ENCODE data around the gene ELAPOR2. TPM values are rescaled to one million over a fixed set of nuclear protein-coding genes. Genes with fewer than 3 reads are reported as not detected.
"Not testable (repeated sequence)": the region's sequence is repeated elsewhere in the genome, so short reads cannot be mapped to it uniquely, and the experiment has no call there.

The ELAPOR2 gene
- polyA plus RNA-seq, 3 donors = 6.9 to 10.5 (median 8.9) TPM

GRCh38 chr7:87057210-87057609 lies 2.2 kb downstream of the ELAPOR2 start:
- no peak for DNase-seq (ENCODE audit: extremely low read depth in 1 of 11, low read depth in 9 of 11, low spot score in 4 of 11)

DNA sequence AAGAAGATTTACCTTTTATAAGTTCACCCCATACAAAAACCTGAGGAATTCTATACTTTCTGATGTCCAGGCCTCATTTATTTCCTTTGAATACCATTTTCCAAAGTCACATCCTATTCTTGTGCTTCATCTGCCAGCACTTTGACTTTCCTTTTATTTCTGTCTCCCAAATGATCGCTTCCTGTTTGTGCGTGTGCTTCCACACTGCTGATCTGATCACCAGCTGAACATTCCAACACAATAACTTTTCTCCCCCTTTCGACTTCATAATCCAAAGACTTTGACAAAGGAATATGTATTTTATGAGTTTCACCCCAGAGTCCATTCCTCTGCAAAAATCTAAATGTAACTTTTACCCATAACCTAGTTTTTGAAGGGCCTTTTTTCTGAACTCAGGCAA lies 3.1 kb downstream of the ELAPOR2 start:
- no peak for DNase-seq (ENCODE audit: extremely low read depth in 1 of 11, low read depth in 9 of 11, low spot score in 4 of 11)

DNA sequence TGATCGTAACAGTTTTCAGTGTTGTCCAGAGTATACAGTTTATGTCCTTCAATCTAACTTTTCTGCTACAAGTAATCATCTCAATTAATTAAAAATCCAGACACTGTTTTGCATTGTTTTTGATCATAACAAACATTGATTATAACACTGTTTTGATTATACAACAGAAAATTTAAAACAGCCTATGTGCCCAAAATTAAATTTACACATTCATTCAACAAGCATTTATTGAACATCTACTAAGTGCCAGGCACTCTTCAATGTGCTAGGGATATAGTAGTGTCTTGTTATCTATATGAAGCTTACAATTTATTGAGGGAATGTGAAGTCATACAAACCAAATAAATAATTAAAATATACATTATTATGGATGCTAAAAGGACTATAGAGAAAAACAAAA lies 10.6 kb downstream of the ELAPOR2 start:
- DNase-seq (ENCODE audit: extremely low read depth in 1 of 11, low read depth in 9 of 11, low spot score in 4 of 11) = no peak

GRCh38 chr7:87046456-87046855 lies 13.0 kb downstream of the ELAPOR2 start:
- no peak for DNase-seq (ENCODE audit: extremely low read depth in 1 of 11, low read depth in 9 of 11, low spot score in 4 of 11)

DNA sequence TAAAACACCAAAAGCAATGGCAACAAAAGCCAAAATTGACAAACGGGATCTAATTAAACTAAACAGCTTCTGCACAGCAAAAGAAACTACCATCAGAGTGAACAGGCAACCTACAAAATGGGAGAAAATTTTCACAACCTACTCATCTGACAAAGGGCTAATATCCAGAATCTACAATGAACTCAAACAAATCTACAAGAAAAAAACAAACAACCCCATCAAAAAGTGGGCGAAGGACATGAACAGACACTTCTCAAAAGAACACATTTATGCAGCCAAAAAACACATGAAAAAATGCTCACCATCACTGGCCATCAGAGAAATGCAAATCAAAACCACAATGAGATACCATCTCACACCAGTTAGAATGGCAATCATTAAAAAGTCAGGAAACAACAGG lies 14.7 kb downstream of the ELAPOR2 start:
- DNase-seq (ENCODE audit: extremely low read depth in 1 of 11, low read depth in 9 of 11, low spot score in 4 of 11) = not testable (repeated sequence)

DNA sequence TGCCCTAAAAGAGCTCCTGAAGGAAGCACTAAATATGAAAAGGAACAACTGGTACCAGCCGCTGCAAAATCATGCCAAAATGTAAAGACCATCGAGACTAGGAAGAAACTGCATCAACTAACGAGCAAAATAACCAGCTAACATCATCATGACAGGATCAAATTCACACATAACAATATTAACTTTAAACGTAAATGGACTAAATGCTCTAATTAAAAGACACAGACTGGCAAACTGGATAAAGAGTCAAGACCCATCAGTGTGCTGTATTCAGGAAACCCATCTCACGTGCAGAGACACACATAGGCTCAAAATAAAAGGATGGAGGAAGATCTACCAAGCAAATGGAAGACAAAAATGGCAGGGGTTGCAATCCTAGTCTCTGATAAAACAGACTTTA lies 17.9 kb downstream of the ELAPOR2 start:
- DNase-seq (ENCODE audit: extremely low read depth in 1 of 11, low read depth in 9 of 11, low spot score in 4 of 11) = not testable (repeated sequence)

GRCh38 chr7:87039691-87040299 lies 19.7 kb downstream of the ELAPOR2 start:
- not testable (repeated sequence) for DNase-seq (ENCODE audit: extremely low read depth in 1 of 11, low read depth in 9 of 11, low spot score in 4 of 11)

DNA sequence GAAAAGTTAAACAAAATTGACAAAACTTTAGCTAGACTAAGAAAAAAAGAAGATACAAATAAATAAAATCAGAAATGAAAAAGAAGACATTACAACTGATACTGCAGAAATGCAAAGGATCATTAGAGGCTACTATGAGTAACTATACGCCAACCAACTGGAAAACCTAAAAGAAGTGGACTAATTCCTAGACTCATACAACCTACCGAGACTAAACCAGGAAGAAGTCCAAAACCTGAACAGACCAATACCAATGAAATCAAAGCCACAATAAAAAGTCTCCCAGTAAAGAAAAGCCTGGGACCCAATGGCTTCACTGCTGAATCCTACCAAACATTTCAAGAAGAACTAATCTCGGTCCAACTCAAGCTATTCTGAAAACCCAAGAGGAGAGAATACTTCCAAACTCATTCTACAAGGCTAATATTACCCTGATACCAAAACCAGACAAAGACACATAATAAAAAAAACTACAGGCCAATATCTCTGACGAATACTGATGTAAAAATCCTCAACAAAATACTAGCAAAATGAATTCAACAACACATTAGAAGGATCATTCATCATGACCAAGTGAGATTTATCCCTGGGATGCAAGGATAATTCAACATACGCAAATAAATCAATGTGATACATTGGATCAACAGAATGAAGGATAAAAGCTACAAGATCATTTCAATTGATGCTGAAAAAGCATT lies 20.3 kb downstream of the ELAPOR2 start:
- no peak for DNase-seq (ENCODE audit: extremely low read depth in 1 of 11, low read depth in 9 of 11, low spot score in 4 of 11)

GRCh38 chr7:87036985-87037384 lies 22.5 kb downstream of the ELAPOR2 start:
- no peak for DNase-seq (ENCODE audit: extremely low read depth in 1 of 11, low read depth in 9 of 11, low spot score in 4 of 11)

GRCh38 chr7:87032604-87033339 lies 26.7 kb downstream of the ELAPOR2 start:
- no peak for DNase-seq (ENCODE audit: extremely low read depth in 1 of 11, low read depth in 9 of 11, low spot score in 4 of 11)

GRCh38 chr7:87029078-87029477 lies 30.4 kb downstream of the ELAPOR2 start:
- no peak for DNase-seq (ENCODE audit: extremely low read depth in 1 of 11, low read depth in 9 of 11, low spot score in 4 of 11)

- no peak for DNase-seq (ENCODE audit: extremely low read depth in 1 of 11, low read depth in 9 of 11, low spot score in 4 of 11)
Observed at GRCh38 chr7:87028636-87029035, 30.8 kb downstream of the ELAPOR2 start.

DNA sequence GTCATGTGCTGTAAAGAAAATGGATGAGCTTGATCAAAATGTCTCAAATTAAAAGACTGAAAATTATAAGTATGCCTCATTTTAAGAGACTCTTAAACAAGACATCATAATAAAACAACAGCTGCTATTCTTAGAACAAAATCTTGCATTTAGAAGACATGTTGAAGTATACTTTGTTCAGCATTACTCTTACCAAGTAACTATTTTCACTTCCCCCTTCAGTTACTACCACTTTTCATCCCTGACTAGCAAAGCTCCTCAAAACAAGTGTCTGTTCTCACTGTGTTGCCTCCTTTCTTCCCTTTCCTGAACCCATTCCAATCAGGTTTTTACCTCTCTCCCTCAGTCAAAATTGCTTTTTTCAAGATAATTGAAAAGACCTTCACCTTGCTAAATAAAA lies 31.6 kb downstream of the ELAPOR2 start:
- DNase-seq (ENCODE audit: extremely low read depth in 1 of 11, low read depth in 9 of 11, low spot score in 4 of 11) = no peak

- no peak for DNase-seq (ENCODE audit: extremely low read depth in 1 of 11, low read depth in 9 of 11, low spot score in 4 of 11)
Observed at GRCh38 chr7:87021285-87021684, 38.2 kb downstream of the ELAPOR2 start.

- DNase-seq (ENCODE audit: extremely low read depth in 1 of 11, low read depth in 9 of 11, low spot score in 4 of 11) = no peak
Observed at GRCh38 chr7:87016606-87017005, 42.8 kb downstream of the ELAPOR2 start.

DNA sequence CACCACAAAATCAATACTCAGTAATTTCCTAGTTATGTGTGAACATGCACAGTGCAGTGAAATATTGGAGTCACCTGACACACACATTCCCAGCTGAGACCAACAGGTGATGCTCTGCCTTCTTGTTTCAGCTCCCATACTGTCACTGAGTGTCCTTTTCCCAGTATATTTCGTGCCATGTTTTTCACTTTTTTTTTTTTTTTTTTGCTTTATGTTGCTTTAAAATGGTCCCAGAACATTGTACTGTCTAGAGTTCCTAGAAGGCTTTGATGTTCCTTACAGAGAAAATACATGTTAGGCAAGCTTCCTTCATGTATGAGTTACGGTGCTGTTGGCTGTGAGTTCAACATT lies 45.6 kb downstream of the ELAPOR2 start:
- no peak for DNase-seq (ENCODE audit: extremely low read depth in 1 of 11, low read depth in 9 of 11, low spot score in 4 of 11)

DNA sequence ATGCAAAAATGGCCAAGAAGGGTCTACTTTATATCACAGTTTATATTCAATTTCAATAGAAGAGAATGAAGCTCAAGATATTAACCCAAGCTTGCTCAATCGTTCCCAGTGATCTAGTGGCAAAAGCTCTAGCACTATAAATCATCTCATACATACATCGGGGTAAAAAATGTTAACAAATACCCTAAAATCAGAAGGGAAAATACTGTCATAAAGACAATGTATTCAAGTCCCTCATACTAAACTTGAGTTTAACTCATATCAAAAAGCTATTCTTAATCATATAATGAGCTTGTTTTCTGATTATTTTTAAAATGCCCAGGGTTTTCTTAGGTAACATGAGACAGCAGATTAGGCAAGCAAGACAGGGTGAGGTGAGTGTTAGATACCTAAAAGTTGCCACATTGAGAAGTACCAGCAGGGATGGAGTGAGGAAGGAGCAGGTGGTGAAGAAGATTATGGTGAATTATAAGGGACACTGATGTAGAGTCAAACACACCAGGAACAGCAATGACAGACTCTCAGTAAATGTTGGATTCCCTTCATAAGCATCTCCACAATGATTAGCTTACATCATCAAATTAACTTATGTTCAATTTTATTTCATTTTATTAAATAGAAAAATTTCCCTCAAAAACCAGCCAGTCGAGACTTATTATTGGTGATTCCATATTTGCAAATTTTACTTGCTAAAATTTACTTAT lies 46.2 kb downstream of the ELAPOR2 start:
- DNase-seq (ENCODE audit: extremely low read depth in 1 of 11, low read depth in 9 of 11, low spot score in 4 of 11) = no peak

Measured in renal cortex interstitium (tissue), 11 donors.